ENCODE data around the gene LAMB4. TPM values are rescaled to one million over a fixed set of nuclear protein-coding genes. Genes with fewer than 3 reads are reported as not detected.

LAMB4 gene
- total RNA-seq, result 10 to 100 TPM in 2 of 4 donors, 1 to 10 TPM in 2; 2.0 to 28.2 (median 8.8) TPM

DNA sequence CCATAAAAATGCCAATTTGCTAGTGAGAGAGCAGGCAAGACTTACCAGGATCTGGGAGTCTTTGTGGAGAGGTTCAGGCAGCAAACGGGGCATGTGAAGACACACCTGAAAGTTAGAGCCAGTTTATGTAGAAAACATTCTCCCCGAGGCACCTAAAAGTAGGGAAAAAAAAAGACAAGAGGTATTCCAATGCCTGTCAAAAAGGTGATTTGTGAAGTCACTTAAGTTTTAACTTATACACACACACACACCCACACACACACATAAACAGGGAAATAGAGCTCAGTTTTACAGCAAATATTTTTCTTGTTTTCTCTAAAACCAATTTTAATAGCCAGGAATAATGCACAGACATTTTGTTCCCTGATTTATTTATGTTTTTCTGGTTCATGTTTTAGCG, at the start of gene LAMB4:
Gene LAMB4 (minus strand): TSS at position 101 of the 400 bp plus-strand sequence. CDS start 7,197 bp downstream, outside the sequence.
- Histone ChIP-seq H3K27ac (peak within 1 kb of the TSS in 2 of 4 donors; percentile 49 to 65), H3K4me1 (peaks cover 0 to 58% (median 20%) of the 10 kb centered on the region in 3 donors), H3K27me3 (no peaks in the 10 kb centered on the region), H3K36me3 (no peaks in the 10 kb centered on the region), H3K4me3 (peak within 1 kb of the TSS in 2 of 4 donors; percentile 18), H3K9me3 (no peaks in the 10 kb centered on the region)
- no peak for DNase-seq
- intact Hi-C loops (cut with DNase I), result loop anchor here (10.0 kb wide), 1 partner anchor 245 kb away; no protein-coding TSS in a partner anchor
- WGBS, 2 donors, result 35 to 40% methylated on average over 3 of the region's 3 CpGs
- TF ChIP-seq POLR2A (IDR thresholded peaks at IDR 0.05), result no peak
- TF ChIP-seq, protein P1, sequence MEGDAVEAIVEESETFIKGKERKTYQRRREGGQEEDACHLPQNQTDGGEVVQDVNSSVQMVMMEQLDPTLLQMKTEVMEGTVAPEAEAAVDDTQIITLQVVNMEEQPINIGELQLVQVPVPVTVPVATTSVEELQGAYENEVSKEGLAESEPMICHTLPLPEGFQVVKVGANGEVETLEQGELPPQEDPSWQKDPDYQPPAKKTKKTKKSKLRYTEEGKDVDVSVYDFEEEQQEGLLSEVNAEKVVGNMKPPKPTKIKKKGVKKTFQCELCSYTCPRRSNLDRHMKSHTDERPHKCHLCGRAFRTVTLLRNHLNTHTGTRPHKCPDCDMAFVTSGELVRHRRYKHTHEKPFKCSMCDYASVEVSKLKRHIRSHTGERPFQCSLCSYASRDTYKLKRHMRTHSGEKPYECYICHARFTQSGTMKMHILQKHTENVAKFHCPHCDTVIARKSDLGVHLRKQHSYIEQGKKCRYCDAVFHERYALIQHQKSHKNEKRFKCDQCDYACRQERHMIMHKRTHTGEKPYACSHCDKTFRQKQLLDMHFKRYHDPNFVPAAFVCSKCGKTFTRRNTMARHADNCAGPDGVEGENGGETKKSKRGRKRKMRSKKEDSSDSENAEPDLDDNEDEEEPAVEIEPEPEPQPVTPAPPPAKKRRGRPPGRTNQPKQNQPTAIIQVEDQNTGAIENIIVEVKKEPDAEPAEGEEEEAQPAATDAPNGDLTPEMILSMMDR (IDR thresholded peaks at IDR 0.05), result no peak

DNA sequence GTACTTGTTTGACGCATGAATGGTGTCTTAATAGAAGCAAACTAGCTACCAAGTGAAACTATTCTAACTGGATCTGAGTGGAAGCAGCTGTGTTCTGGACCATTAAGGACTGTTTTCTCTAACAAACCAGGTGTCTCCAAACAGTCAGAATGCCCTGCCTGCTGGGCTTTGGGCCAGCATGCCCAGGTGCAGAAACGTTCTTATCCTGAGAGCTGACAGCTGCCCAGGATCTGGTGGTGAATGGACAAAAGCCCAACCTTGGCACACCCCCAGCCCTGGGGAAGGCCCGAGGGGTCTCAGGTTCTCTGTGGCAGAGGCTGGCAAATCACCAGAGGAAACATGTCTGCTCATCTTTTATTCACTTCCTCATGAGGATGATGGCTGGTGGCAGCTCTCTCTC, 48.2 kb upstream of the LAMB4 start:
- Histone ChIP-seq H3K36me3 (no peaks in the 10 kb centered on the region), H3K27ac (no peak overlapping the region), H3K27me3 (no peaks in the 10 kb centered on the region), H3K4me3 (no peak overlapping the region), H3K9me3 (no peaks in the 10 kb centered on the region), H3K4me1 (no peaks in the 10 kb centered on the region)
- WGBS, 2 donors, result 46 to 48% methylated on average over 3 of the region's 3 CpGs
- no peak for TF ChIP-seq POLR2A (IDR thresholded peaks at IDR 0.05)
- TF ChIP-seq, protein P1 (IDR thresholded peaks at IDR 0.05), result no peak
- DNase-seq, result no peak
- intact Hi-C loops (cut with DNase I), result no loop called here

DNA sequence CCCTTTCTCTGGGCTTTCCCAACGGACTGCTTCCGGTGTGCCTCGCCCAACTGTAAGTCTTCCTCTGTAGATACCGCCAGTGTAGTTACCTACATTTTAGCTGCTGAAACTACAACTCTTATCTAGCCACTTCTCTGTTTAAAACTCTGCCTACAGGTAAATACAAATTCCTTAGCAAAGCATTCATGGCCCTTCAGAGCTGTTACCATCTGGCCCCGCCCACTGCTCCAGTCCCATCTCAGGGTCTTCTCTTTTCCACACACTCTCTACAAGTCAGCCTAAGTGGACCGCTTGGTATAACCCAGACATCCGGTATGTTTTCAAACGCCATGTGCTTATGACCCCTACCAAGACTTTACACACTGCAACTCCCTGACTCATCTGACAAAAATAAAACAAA, 41.0 kb upstream of the LAMB4 start:
- intact Hi-C loops (cut with DNase I), result no loop called here
- Histone ChIP-seq H3K27me3 (no peaks in the 10 kb centered on the region), H3K4me3 (no peak overlapping the region), H3K36me3 (no peaks in the 10 kb centered on the region), H3K9me3 (no peaks in the 10 kb centered on the region), H3K27ac (no peak overlapping the region), H3K4me1 (no peaks in the 10 kb centered on the region)
- 92 to 96% methylated on average over 8 of the region's 8 CpGs for WGBS, 2 donors
- no peak for DNase-seq
- TF ChIP-seq, protein P1 (IDR thresholded peaks at IDR 0.05), result no peak
- no peak for TF ChIP-seq POLR2A (IDR thresholded peaks at IDR 0.05)

- TF ChIP-seq POLR2A (IDR thresholded peaks at IDR 0.05), result no peak
- TF ChIP-seq, protein P1 (IDR thresholded peaks at IDR 0.05), result no peak
- Histone ChIP-seq H3K9me3 (no peaks in the 10 kb centered on the region), H3K4me1 (no peaks in the 10 kb centered on the region), H3K27me3 (no peaks in the 10 kb centered on the region), H3K27ac (no peak overlapping the region), H3K4me3 (no peak overlapping the region), H3K36me3 (no peaks in the 10 kb centered on the region)
- no peak for DNase-seq
- intact Hi-C loops (cut with DNase I), result no loop called here
- WGBS, 2 donors, result 73 to 77% methylated on average over 5 of the region's 5 CpGs
Observed at GRCh38 chr7:108170251-108170650, 40.1 kb upstream of the LAMB4 start.

- intact Hi-C loops (cut with DNase I), result no loop called here
- no peaks in the 10 kb centered on the region for H3K9me3 ChIP-seq
- TF ChIP-seq POLR2A (IDR thresholded peaks at IDR 0.05), result no peak
- TF ChIP-seq, protein P1 (IDR thresholded peaks at IDR 0.05), result no peak
- H3K27ac ChIP-seq, result no peak overlapping the region
- WGBS, 2 donors, result 59 to 66% methylated on average over 7 of the region's 7 CpGs
- H3K36me3 ChIP-seq, result no peaks in the 10 kb centered on the region
- DNase-seq, result no peak
- H3K4me1 ChIP-seq, result no peaks in the 10 kb centered on the region
- peak overlapping the region in 1 of 4 donors; percentile 44 for H3K4me3 ChIP-seq
- H3K27me3 ChIP-seq, result no peaks in the 10 kb centered on the region
Observed at GRCh38 chr7:108167460-108167859, 37.3 kb upstream of the LAMB4 start.
